Midbrain (tissue), 1 donor: ENCODE results near the gene CTRB2.
"Not testable (repeated sequence)": the region's sequence is repeated elsewhere in the genome, so short reads cannot be mapped to it uniquely, and the experiment has no call there.

Source experiments
- DNase-seq: peaks from one replicate; lab custom pipeline; 2025; lab: John Stamatoyannopoulos, UW

Gene CTRB2

GRCh38 chr16:75205961-75206748 is 806 bp downstream of the CTRB2 start:
- not testable (repeated sequence) for DNase-seq

- DNase-seq, result not testable (repeated sequence)
Measured at GRCh38 chr16:75205438-75205837, 1.5 kb downstream of the CTRB2 start.

- DNase-seq, result not testable (repeated sequence)
Measured at GRCh38 chr16:75204905-75205304, 2.1 kb downstream of the CTRB2 start.

- DNase-seq, result no peak
Measured at GRCh38 chr16:75204410-75204758, 2.6 kb downstream of the CTRB2 start.

GRCh38 chr16:75203667-75204409 is 3.1 kb downstream of the CTRB2 start:
- no peak for DNase-seq

GRCh38 chr16:75203096-75203495 is 3.9 kb downstream of the CTRB2 start:
- no peak for DNase-seq

GRCh38 chr16:75202069-75202590 is 4.8 kb downstream of the CTRB2 start:
- DNase-seq, result no peak

GRCh38 chr16:75198135-75198600 is 8.8 kb downstream of the CTRB2 start:
- DNase-seq, result no peak

GRCh38 chr16:75197522-75198134 is 9.3 kb downstream of the CTRB2 start:
- no peak for DNase-seq

GRCh38 chr16:75196836-75197235 is 10.1 kb downstream of the CTRB2 start:
- no peak for DNase-seq

GRCh38 chr16:75195811-75196790 is 10.9 kb downstream of the CTRB2 start:
- DNase-seq, result no peak

- no peak for DNase-seq
Measured at GRCh38 chr16:75193730-75194444, 13.1 kb downstream of the CTRB2 start.

- no peak for DNase-seq
Measured at GRCh38 chr16:75193265-75193650, 13.7 kb downstream of the CTRB2 start.

GRCh38 chr16:75192606-75193264 is 14.2 kb downstream of the CTRB2 start:
- no peak for DNase-seq

- no peak for DNase-seq
Measured at GRCh38 chr16:75189638-75190245, 17.2 kb downstream of the CTRB2 start.

GRCh38 chr16:75188832-75189477 is 18.0 kb downstream of the CTRB2 start:
- no peak for DNase-seq

GRCh38 chr16:75181630-75182029 is 25.3 kb downstream of the CTRB2 start:
- no peak for DNase-seq

GRCh38 chr16:75179208-75179607 is 27.8 kb downstream of the CTRB2 start:
- no peak for DNase-seq

GRCh38 chr16:75176926-75177325 is 30.0 kb downstream of the CTRB2 start:
- no peak for DNase-seq
